Esophagus mucosa (tissue), 1 donor: Measurements from ENCODE around the gene FOXO1. TPM values are rescaled to one million over a fixed set of nuclear protein-coding genes. Genes with fewer than 3 reads are reported as not detected.
"Not testable (repeated sequence)": the region's sequence is repeated elsewhere in the genome, so short reads cannot be mapped to it uniquely, and the experiment has no call there.

Experiments
- ATAC-seq: fragments of 200-7000 bp; cut with Tn5 transposase; one replicate; pipeline ENCODE4 v1.9.1; 2020
- total RNA-seq: library from RNA; stranded (reverse); gene quantifications from one replicate; pipeline ENCODE4 v1.2.4, GENCODE V29; 2023
- donor health status: DM: yes; HTN: yes; CAD: no.

FOXO1 gene
- total RNA-seq = 8.0 TPM

DNA sequence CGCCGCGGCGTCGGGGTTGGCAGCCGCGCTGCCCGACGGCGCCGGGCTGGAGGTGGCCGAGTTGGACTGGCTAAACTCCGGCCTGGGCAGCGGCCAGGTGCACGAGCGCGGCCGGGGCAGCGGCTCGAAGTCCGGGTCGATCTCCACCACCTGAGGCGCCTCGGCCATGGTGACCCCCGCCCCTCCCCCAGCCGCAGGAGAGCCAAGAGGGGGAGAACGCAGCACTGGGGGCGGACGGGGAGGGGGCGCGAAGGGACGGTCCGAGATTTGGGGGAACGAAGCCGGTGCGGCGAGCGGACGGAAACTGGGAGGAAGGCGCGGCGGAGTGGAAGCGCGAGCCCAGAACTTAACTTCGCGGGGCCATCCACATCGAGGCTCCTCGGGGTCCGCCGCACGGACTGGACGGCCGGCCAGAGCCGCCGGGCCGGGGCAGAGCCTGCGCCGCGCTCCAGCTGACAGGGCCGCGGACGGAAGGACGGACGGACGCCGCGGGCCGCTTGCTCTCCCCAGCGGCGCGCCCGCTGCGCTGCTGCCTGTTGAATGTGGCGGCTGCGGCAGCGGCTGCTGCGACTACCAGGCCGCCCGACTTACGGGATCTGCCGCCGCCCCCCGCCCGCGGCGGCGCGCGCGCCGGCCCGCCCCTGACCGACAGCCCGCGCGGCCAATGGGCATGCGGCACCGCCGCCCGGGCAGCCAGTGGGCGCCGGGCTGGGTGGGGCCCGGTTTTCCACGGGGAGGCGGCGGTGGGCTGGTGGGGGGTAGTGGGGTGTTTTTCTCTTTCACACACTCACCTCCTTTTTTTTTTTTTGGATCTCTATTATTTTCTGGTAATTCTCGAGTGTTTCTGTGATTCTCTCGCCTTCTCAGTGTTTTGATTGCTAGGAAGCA is at the start of gene FOXO1:
FOXO1 (minus strand) TSS at position 597 of the 888 bp plus-strand sequence; CDS start at position 168, 429 bp downstream.
- peak; percentile 89 for ATAC-seq

GRCh38 chr13:40714433-40714832 is 48.0 kb upstream of the FOXO1 start:
- ATAC-seq = not testable (repeated sequence)

- ATAC-seq = no peak
Observed at GRCh38 chr13:40706439-40706838, 40.0 kb upstream of the FOXO1 start.

DNA sequence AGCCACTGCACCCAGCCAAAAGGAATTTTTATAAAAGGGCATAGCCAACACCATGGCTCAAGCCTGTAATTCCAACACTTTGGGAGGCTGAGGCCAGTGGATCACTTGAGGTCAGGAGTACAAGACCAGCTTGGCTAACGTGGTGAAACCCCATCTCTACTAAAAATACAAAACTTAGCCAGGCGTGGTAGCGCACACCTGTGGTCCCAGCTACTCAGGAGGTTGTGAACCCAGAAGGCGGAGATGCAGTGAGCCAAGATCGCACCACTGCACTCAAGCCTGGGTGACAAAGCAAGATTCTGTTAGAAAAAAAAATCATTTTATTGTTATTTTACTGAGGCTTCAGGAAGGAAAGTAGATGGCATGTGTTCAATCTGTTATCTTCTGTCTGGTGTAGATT is 31.3 kb upstream of the FOXO1 start:
- no peak for ATAC-seq

GRCh38 chr13:40694426-40694825 is 28.0 kb upstream of the FOXO1 start:
- ATAC-seq = no peak

- no peak for ATAC-seq
Observed at GRCh38 chr13:40692946-40693345, 26.5 kb upstream of the FOXO1 start.

- ATAC-seq = no peak
Observed at GRCh38 chr13:40688781-40689180, 22.3 kb upstream of the FOXO1 start.

DNA sequence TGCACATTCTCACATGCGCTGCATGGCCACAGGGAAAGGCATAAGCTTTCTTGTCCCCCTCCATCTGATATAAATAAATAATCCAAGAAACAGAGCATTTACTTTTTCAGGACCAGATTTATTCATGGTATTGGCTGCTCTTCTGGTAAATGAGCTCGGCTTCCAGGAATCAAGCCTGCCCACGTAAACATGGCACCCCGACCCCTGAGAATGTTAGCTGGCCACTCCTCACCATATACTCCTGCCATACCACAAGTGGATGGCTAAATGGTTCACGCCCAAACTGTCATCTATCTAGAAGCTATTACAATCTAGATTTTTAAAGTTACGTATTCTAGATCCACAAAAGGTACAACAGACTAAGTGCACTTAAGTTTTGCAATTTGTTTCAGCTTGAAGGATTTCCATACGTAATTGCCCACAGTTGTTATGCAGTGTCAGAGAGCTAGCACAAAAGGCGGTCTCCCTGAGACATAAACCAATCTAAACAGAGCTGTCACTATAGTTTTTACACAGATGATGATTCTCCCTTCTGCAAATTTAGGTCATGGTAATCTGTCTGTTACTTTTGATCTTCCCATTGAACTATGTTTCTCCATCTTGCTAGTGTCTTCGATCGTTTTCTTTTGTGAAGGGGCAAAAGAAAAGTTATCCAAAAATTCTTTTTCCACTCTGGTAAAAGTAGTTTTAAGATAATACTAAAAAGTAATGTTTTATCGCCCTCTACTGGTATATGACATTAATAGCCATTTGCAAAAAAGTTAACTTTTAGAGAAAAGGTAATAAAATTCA is 16.2 kb upstream of the FOXO1 start:
- ATAC-seq = no peak

DNA sequence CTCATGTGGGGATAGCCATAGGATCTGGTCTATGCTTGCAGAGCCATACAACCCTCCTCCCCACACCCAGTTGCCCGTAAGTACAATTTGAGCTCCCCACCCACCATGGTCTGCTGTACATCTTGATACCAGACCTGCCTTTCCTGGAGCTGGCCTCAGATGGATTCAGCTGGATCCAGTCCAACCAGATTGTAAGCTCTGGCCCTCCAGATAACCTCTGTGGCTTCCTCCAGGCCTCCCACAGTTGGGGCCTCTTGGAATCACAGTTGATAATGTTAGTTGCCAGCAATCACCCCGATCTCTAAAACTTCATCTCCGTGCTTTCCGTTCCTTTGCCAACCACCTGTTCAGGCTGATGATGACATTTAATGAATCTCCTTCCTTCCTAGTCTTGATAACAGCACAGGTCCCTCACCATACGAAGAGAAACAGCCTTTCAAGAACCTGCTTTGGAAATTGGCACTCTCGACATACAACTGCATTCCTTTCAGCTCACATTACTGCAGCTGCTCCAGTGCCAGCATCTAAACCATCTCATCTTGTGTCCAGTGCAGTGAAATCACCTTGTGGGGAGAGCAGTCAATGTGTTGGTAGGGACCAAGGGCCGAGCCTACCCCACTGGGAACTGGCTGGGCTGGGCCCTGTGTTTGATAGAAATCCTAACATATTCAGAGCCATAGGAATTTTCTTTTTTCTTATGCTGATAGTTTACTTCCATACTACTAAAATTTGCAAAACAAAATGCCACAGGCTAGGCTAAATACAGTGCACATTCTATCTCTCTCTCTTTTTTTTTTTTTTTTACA is 15.1 kb upstream of the FOXO1 start:
- ATAC-seq = no peak

GRCh38 chr13:40680659-40681323 is 14.3 kb upstream of the FOXO1 start:
- ATAC-seq = no peak

DNA sequence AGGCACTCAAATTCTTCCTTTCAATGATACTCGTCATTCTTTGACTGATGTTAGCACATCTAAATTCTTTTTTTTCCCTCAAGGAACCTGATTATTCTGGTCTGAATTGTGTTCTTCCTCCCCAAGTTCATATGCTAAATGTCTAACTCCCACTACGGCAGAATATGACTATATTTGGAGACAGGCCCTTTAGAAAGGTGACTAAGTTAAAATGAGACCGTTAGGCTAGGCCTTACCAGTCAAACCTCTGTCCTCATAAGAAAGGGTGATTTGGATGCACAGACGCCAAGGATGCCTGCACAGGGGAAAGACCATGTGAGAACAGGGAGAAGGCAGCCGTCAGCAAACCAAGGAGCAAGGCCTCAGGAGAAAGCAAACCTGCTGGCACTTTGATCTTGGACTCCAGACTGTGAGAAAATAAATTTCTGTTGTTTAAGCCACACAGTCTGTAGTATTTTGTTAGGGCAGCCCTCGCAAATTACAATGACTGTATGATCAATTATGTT is 13.1 kb upstream of the FOXO1 start:
- ATAC-seq = no peak

GRCh38 chr13:40677064-40677463 is 10.6 kb upstream of the FOXO1 start:
- no peak for ATAC-seq

DNA sequence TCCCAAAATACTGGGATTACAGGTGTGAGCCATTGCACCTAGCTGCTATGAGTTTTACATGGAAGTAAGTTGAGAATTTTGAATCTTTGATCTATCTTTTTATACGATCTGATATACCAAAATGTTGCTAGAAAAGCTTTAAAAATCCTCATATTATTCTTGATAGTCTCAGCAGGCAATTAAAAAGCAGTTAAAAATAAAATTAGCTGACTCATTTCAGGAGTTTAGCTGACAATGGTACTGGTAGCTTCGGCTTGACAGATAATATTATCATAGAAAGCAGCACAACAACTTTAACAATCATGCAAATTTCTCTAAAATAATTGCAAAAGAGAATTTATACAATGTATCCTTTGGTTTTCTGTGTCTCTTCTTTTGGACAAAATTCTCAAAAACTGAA is 9.6 kb upstream of the FOXO1 start:
- ATAC-seq = no peak

DNA sequence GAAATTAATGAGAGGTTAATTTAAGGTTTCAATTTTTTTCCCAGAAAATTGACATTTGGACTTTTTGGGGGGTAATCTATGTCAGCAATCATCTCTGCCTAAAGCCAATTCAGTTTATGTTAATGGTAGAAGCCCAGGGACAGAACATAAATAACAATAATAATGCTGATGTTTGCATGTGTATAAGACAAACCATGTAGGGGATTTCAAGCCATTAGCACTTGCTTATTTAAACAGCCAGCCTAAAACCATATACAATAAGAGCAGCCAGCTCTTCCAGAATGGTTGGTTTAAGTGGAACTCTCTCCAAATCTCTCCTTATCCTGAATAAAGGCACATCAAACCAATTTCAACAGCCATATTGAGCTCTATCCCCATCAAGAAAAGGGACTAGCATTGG is 7.0 kb upstream of the FOXO1 start:
- peak; percentile 11 for ATAC-seq

GRCh38 chr13:40672765-40673397 is 6.4 kb upstream of the FOXO1 start:
- ATAC-seq = no peak

- peak; percentile 67 for ATAC-seq
Observed at GRCh38 chr13:40671956-40672764, 5.7 kb upstream of the FOXO1 start.

- ATAC-seq = no peak
Observed at GRCh38 chr13:40670307-40670706, 3.9 kb upstream of the FOXO1 start.

- no peak for ATAC-seq
Observed at GRCh38 chr13:40668335-40668734, 1.9 kb upstream of the FOXO1 start.

GRCh38 chr13:40667622-40667978 is 1.2 kb upstream of the FOXO1 start:
- ATAC-seq = no peak

GRCh38 chr13:40666933-40667621 is 636 bp upstream of the FOXO1 start:
- peak; percentile 8 for ATAC-seq
